HEK293 (cell line): ENCODE measurements around the gene TXN2.

Experiments
- CTCF ChIP-seq: fragments of 450-650 bp; formaldehyde crosslinking; IDR thresholded peaks from 2 replicates; pipeline ENCODE4 v1.5.1; 2016; ENCODE audit warnings: missing biosample characterization, missing genetic modification characterization
- REST ChIP-seq: fragments of 450-650 bp; formaldehyde crosslinking; IDR thresholded peaks from 2 replicates; pipeline ENCODE4 v1.5.1; 2016; ENCODE audit warnings: missing biosample characterization, missing genetic modification characterization
- YY1 ChIP-seq: fragments of 450-650 bp; formaldehyde crosslinking; IDR thresholded peaks from 2 replicates; pipeline ENCODE4 v1.5.1; 2018; ENCODE audit warnings: missing biosample characterization, missing genetic modification characterization
- ZNF274 ChIP-seq, 2 experiments: fragments of 200-500 bp in 1 of 2; fragments of 450-650 bp in 1 of 2; sonication (Bioruptor generic) in 1 of 2; formaldehyde crosslinking in 1 of 2; IDR thresholded peaks; 2 replicates each; pipeline versions ENCODE4 v1.5.1 to v1.6.1; 2014 to 2016; ENCODE audit warnings: borderline replicate concordance in 1 of 2, inconsistent platforms in 1 of 2, low read length in 1 of 2, missing biosample characterization in 1 of 2, missing genetic modification characterization in 1 of 2
- ZNF311 ChIP-seq: fragments of 450-650 bp; formaldehyde crosslinking; IDR thresholded peaks from 2 replicates; pipeline ENCODE4 v1.5.1; 2017; ENCODE audit warnings: missing biosample characterization, missing genetic modification characterization, borderline replicate concordance

- TF ChIP-seq CTCF (no peak), YY1 (tag by site-specific recombination) (no peak), ZNF274 (IDR thresholded peaks at IDR 0.05; ENCODE audit: low read length) (no peak), ZNF274 (tag by site-specific recombination; IDR thresholded peaks at IDR 0.05; ENCODE audit: borderline replicate concordance) (no peak), REST (tag by site-specific recombination) (no peak), ZNF311 (tag by site-specific recombination) (no peak)
Observed at GRCh38 chr22:36417281-36417686, 64.2 kb downstream of the TXN2 start.
